Stomach (tissue), 9 donors: ENCODE results near the gene SCCPDH. TPM values are rescaled to one million over a fixed set of nuclear protein-coding genes. Genes with fewer than 3 reads are reported as not detected.
A peak's percentile ranks its signal among the peaks of the same experiment; 100 is the strongest.

Experiments
- DNase-seq, 2 donors: peaks; one replicate each; pipeline versions ENCODE4 v3.0.0 to v3.0.0-alpha.2; 2013 to 2019
- H3K27ac ChIP-seq, 5 donors: fragments of 200-600 bp in 4 of 5; sonication (generic) in 4 of 5; one replicate each; pipeline ENCODE4 v1.5.1; 2013 to 2019; ENCODE audit warnings: mild to moderate bottlenecking in 1 of 5, moderate library complexity in 1 of 5
- H3K27me3 ChIP-seq, 3 donors: fragments of 200-600 bp; sonication (generic); one replicate each; pipeline ENCODE4 v1.5.1; 2017 to 2019; ENCODE audit warnings: mixed run types in 1 of 3
- H3K36me3 ChIP-seq, 4 donors: fragments of 200-600 bp; sonication (generic); 1 replicate in 3 of 4; 2 replicates in 1 of 4; pipeline ENCODE4 v1.5.1; 2016 to 2019
- H3K4me1 ChIP-seq, 4 donors: fragments of 200-600 bp; sonication (generic); one replicate each; pipeline ENCODE4 v1.5.1; 2016 to 2019
- H3K4me3 ChIP-seq, 4 donors: fragments of 200-600 bp; sonication (generic) in 3 of 4; one replicate each; pipeline ENCODE4 v1.5.1; 2016 to 2019; ENCODE audit warnings: mild to moderate bottlenecking in 1 of 4
- H3K9me3 ChIP-seq, 4 donors: fragments of 200-600 bp; sonication (generic); one replicate each; pipeline ENCODE4 v1.5.1; 2016 to 2019
- EP300 ChIP-seq: sonication (generic); formaldehyde crosslinking; IDR thresholded peaks from one replicate; pipeline ENCODE4 v1.6.1; 2017; ENCODE audit warnings: antibody characterized with exemption
- POLR2A ChIP-seq, 4 donors: fragments of 450-650 bp; IDR thresholded peaks; one replicate each; pipeline ENCODE4 v1.6.1; 2016; ENCODE audit warnings: antibody characterized with exemption in 4 of 4, control low read depth in 2 of 4, mild to moderate bottlenecking in 1 of 4, moderate library complexity in 1 of 4
- POLR2AphosphoS5 ChIP-seq, 3 donors: sonication (generic); formaldehyde crosslinking; IDR thresholded peaks; one replicate each; pipeline ENCODE4 v1.6.1; 2016; ENCODE audit warnings: antibody characterized with exemption in 3 of 3
- WGBS, 5 donors: extraction: QIAGEN DNeasy Blood & Tissue Kit in 3 of 5; methylation state at CpG; one replicate each; pipeline versions ENCODE4 v1.1.5 to v1.1.7; 2013 to 2018; 5-methylcytosine and 5-hydroxymethylcytosine counted together
- intact Hi-C: fragments of 100-400 bp; cut with DNase I; formaldehyde crosslinking; loops from one replicate; pipeline ENCODE4 v1.15.1; 2023; ENCODE audit warnings: low total_unique reads
- polyA plus RNA-seq, 3 donors: library from polyadenylated mRNA; stranded (reverse); fragments of 200-250 nt; gene quantifications; one replicate each; pipeline ENCODE4 v1.2.3, GENCODE V29; 2013
- total RNA-seq, 5 donors: library from RNA; depleted of rRNA; stranded (reverse); fragments of >200 nt; gene quantifications; one replicate each; pipeline versions ENCODE4 v1.1.0 to v1.2.3, GENCODE V29; 2014 to 2016
- TF ChIP-seq, protein P1 (sequence below), 7 experiments: fragments of 450-650 bp in 4 of 7; fragments of 200-600 bp in 3 of 7; sonication (generic) in 3 of 7; IDR thresholded peaks; one replicate each; pipeline ENCODE4 v1.5.1; 2016 to 2019; ENCODE audit warnings: antibody characterized with exemption in 7 of 7, control low read depth in 2 of 7, mild to moderate bottlenecking in 1 of 7
- donor health status: healthy with polysubstance abuse.
- donor health status: Bipolar disorder and iron deficiency.
- donor health status: healthy.

The SCCPDH gene
- total and polyA plus RNA-seq, 8 donors, result 13.4 to 66.3 (median 20.7) TPM

DNA sequence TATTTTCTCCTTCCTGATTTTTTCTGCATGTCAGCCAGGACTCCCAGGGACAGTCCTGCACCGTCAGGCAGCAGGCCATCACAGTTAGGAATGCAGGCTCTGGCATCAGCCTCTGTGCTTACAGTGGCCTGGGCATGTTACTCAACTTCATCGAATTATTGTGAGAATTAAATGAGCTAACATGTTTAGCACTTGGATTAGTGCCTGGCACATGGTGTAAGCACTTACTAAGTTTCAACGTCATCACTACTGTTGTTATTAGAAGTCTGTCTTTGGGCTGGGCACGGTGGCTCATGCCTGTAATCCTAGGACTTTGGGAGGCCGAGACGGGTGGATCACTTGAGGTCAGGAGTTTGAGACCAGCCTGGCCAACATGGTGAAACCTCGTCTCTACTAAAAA is 45.1 kb downstream of the SCCPDH start:
- H3K4me1 ChIP-seq, result peaks cover 0 to 6% (median 0%) of the 10 kb centered on the region in 4 donors
- intact Hi-C loops, result no loop called here
- no peaks in the 10 kb centered on the region for H3K27me3 ChIP-seq
- H3K36me3 ChIP-seq, result peaks cover 4 to 72% (median 68%) of the 10 kb centered on the region in 4 donors
- TF ChIP-seq POLR2AphosphoS5 (IDR thresholded peaks at IDR 0.05) (peak in 2 of 3 donors; percentile 81 to 88), EP300 (peak; percentile 32)
- TF ChIP-seq, protein P1, sequence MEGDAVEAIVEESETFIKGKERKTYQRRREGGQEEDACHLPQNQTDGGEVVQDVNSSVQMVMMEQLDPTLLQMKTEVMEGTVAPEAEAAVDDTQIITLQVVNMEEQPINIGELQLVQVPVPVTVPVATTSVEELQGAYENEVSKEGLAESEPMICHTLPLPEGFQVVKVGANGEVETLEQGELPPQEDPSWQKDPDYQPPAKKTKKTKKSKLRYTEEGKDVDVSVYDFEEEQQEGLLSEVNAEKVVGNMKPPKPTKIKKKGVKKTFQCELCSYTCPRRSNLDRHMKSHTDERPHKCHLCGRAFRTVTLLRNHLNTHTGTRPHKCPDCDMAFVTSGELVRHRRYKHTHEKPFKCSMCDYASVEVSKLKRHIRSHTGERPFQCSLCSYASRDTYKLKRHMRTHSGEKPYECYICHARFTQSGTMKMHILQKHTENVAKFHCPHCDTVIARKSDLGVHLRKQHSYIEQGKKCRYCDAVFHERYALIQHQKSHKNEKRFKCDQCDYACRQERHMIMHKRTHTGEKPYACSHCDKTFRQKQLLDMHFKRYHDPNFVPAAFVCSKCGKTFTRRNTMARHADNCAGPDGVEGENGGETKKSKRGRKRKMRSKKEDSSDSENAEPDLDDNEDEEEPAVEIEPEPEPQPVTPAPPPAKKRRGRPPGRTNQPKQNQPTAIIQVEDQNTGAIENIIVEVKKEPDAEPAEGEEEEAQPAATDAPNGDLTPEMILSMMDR (IDR thresholded peaks at IDR 0.05), result no peak
- peak overlapping the region in 4 of 5 donors; percentile 44 to 84 (median 64) for H3K27ac ChIP-seq
- H3K9me3 ChIP-seq, result no peaks in the 10 kb centered on the region
- peak in 1 of 2 donors; percentile 44 for DNase-seq
- H3K4me3 ChIP-seq, result no peak overlapping the region
- 79 to 83% (median 81%) methylated on average over 6 to 7 of the region's 7 CpGs for WGBS, 5 donors

DNA sequence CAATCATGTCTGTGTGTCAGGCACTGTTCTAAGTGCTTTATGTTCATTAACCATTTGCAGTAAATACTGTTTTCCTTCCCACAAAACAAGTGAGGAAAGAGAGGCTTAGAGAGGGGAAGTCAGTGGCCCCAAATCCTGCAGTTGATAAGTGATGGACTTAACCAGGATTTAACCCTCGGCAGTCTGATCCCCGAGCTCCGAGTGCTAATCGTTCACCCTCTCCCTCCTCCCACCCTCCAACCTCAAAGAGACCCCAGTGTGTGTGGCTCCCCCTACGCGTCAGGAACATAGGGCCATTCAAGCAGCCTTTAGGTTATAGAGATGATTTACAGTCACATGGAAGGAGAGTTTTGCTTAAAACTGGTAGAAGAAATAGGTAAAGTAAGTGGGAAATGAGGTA is 47.2 kb downstream of the SCCPDH start:
- peaks cover 11 to 77% (median 69%) of the 10 kb centered on the region in 4 donors for H3K36me3 ChIP-seq
- intact Hi-C loops, result no loop called here
- no peak overlapping the region for H3K27ac ChIP-seq
- 88 to 96% (median 93%) methylated on average over 6 of the region's 6 CpGs for WGBS, 5 donors
- no peaks in the 10 kb centered on the region for H3K27me3 ChIP-seq
- H3K4me3 ChIP-seq, result no peak overlapping the region
- TF ChIP-seq POLR2A (IDR thresholded peaks at IDR 0.05) (no peak), EP300 (no peak), POLR2AphosphoS5 (IDR thresholded peaks at IDR 0.05) (no peak)
- TF ChIP-seq, protein P1 (IDR thresholded peaks at IDR 0.05), result no peak
- H3K4me1 ChIP-seq, result peaks cover 0 to 6% (median 0%) of the 10 kb centered on the region in 4 donors
- DNase-seq, result no peak
- no peaks in the 10 kb centered on the region for H3K9me3 ChIP-seq

GRCh38 chr1:246772686-246773085 is 48.5 kb downstream of the SCCPDH start:
- Histone ChIP-seq H3K36me3 (peaks cover 14 to 77% (median 69%) of the 10 kb centered on the region in 4 donors), H3K27ac (no peak overlapping the region), H3K9me3 (no peaks in the 10 kb centered on the region), H3K4me3 (no peak overlapping the region), H3K27me3 (no peaks in the 10 kb centered on the region), H3K4me1 (peaks cover 0 to 6% (median 0%) of the 10 kb centered on the region in 4 donors)
- no peak for TF ChIP-seq POLR2A (IDR thresholded peaks at IDR 0.05)
- no peak for TF ChIP-seq POLR2AphosphoS5 (IDR thresholded peaks at IDR 0.05)
- 73 to 100% (median 94%) methylated on average over 2 of the region's 2 CpGs for WGBS, 5 donors
- no peak for DNase-seq
- intact Hi-C loops, result no loop called here

DNA sequence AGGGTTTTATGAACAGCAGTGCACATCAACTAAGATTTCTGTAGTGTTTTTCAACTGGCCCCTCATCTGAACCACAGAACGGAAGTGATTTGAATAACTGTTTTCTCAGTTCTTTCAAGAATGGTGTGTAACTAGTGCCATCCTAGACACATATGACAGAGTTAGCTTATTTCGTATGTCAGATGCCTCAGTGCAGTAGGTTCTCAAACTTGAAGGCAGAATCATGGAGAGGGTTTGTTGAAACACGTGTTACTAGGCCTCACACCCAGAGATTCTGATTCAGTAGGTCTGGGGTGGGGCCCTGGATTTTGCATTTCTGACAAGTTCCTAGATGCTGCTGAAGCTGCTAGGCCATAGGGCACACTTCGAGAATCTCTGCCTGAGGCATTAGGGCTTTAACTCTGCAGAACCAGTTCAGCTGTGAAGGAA is 49.0 kb downstream of the SCCPDH start:
- Histone ChIP-seq H3K4me3 (no peak overlapping the region), H3K36me3 (peaks cover 14 to 79% (median 69%) of the 10 kb centered on the region in 4 donors), H3K4me1 (peaks cover 0 to 6% (median 0%) of the 10 kb centered on the region in 4 donors), H3K27ac (no peak overlapping the region), H3K27me3 (no peaks in the 10 kb centered on the region), H3K9me3 (no peaks in the 10 kb centered on the region)
- WGBS, 5 donors, result 87 to 97% (median 96%) methylated on average over 4 of the region's 4 CpGs
- DNase-seq, result no peak
- TF ChIP-seq EP300 (no peak), POLR2AphosphoS5 (IDR thresholded peaks at IDR 0.05) (no peak), POLR2A (IDR thresholded peaks at IDR 0.05) (no peak)
- TF ChIP-seq, protein P1 (IDR thresholded peaks at IDR 0.05), result no peak
- intact Hi-C loops, result no loop called here
